Ovary (tissue), 9 donors: ENCODE data around the gene PPFIA2. TPM values are rescaled to one million over a fixed set of nuclear protein-coding genes. Genes with fewer than 3 reads are reported as not detected.

Source experiments
- DNase-seq, 5 donors: peaks; one replicate each; pipeline ENCODE4 v3.0.0-alpha.2; 2019 to 2020
- H3K27ac ChIP-seq, 2 donors: fragments of 200-600 bp; one replicate each; pipeline versions ENCODE4 v1.5.1 to v1.8.0; 2019 to 2022
- H3K27me3 ChIP-seq: fragments of 200-600 bp; one replicate; pipeline ENCODE4 v1.8.0; 2022
- H3K36me3 ChIP-seq: fragments of 200-600 bp; sonication (generic); one replicate; pipeline ENCODE4 v1.5.1; 2019
- H3K4me1 ChIP-seq: one replicate; pipeline ENCODE4 v1.8.1; 2013; ENCODE audit warnings: mild to moderate bottlenecking, moderate library complexity; ENCODE audit not compliant: insufficient read depth
- H3K4me3 ChIP-seq: fragments of 200-600 bp; sonication (generic); one replicate; pipeline ENCODE4 v1.5.1; 2017
- H3K9me3 ChIP-seq, 2 donors: fragments of 200-600 bp in 1 of 2; sonication (generic) in 1 of 2; one replicate each; pipeline versions ENCODE4 v1.5.1 to v1.8.1; 2013 to 2019; ENCODE audit warnings: mild to moderate bottlenecking in 1 of 2, moderate library complexity in 1 of 2
- CTCF ChIP-seq, 3 donors: fragments of 450-650 bp in 2 of 3; fragments of 200-600 bp in 1 of 3; IDR thresholded peaks; one replicate each; pipeline versions ENCODE4 v1.5.1 to v1.8.0; 2016 to 2022; ENCODE audit warnings: antibody characterized with exemption in 3 of 3, mild to moderate bottlenecking in 1 of 3
- EP300 ChIP-seq: sonication (generic); formaldehyde crosslinking; IDR thresholded peaks from one replicate; pipeline ENCODE4 v1.6.1; 2017; ENCODE audit warnings: antibody characterized with exemption
- POLR2A ChIP-seq: fragments of 450-650 bp; IDR thresholded peaks from one replicate; pipeline ENCODE4 v1.6.1; 2017; ENCODE audit warnings: antibody characterized with exemption, mild to moderate bottlenecking, moderate library complexity
- WGBS, 3 donors: extraction: QIAGEN DNeasy Blood & Tissue Kit in 1 of 3; methylation state at CpG; one replicate each; pipeline versions ENCODE4 v1.1.5 to v1.1.7; 2013 to 2017; 5-methylcytosine and 5-hydroxymethylcytosine counted together
- intact Hi-C, 4 donors: fragments of 100-400 bp; cut with DNase I; formaldehyde crosslinking; loops; one replicate each; pipeline versions ENCODE4 v1.11.0 to v1.15.1; 2022 to 2023
- polyA plus RNA-seq, 2 donors: library from polyadenylated mRNA; stranded (reverse); fragments of 200-250 nt in 1 of 2; fragments of 350-450 nt in 1 of 2; fragmentation: Illumina TruSeq in 1 of 2; extraction: RNeasy Lipid Tissue Mini Kit (QIAGEN cat#74804) in 1 of 2; gene quantifications; one replicate each; pipeline ENCODE4 v1.2.3, GENCODE V29; 2013 to 2014
- total RNA-seq, 7 donors: library from RNA; depleted of rRNA in 2 of 7; stranded (reverse); fragments of >200 nt in 2 of 7; fragmentation: NEBNext Ultra II Directional in 3 of 7; extraction: Animal tissue kit (Norgen Biotek cat#: 25700) in 3 of 7; gene quantifications; one replicate each; pipeline versions ENCODE4 v1.1.0 to v1.2.4, GENCODE V29; 2016 to 2023
- donor health status: DM: no; HTN: no; CAD: no; lungs with moderate emphysema.
- donor health status: DM: no; HTN: no; CAD: no.
- donor health status: Bipolar disorder and iron deficiency.
- donor health status: DM: yes; HTN: yes; CAD: no.
- donor health status: DM: no; HTN: no; CAD: no.
- donor health status: DM: yes; HTN: yes; CAD: no.

PPFIA2 gene
- total and polyA plus RNA-seq, 9 donors = 0.99 to 8.3 (median 3.4) TPM

GRCh38 chr12:81314903-81315531, 444.1 kb downstream of the PPFIA2 start:
- WGBS, 3 donors = 89 to 93% (median 92%) methylated on average over 2 of the region's 2 CpGs
- Histone ChIP-seq H3K4me3 (no peak overlapping the region), H3K27ac (no peak overlapping the region), H3K4me1 (no peaks in the 10 kb centered on the region), H3K9me3 (no peaks in the 10 kb centered on the region), H3K36me3 (no peaks in the 10 kb centered on the region), H3K27me3 (no peaks in the 10 kb centered on the region)
- no peak for DNase-seq
- TF ChIP-seq CTCF (IDR thresholded peaks at IDR 0.05) (no peak), POLR2A (no peak), EP300 (no peak)
- intact Hi-C loops = no loop called here

- no peaks in the 10 kb centered on the region for H3K9me3 ChIP-seq
- TF ChIP-seq CTCF (IDR thresholded peaks at IDR 0.05) = no peak
- TF ChIP-seq POLR2A = no peak
- TF ChIP-seq EP300 = no peak
- H3K4me1 ChIP-seq = no peaks in the 10 kb centered on the region
- no peak overlapping the region for H3K4me3 ChIP-seq
- no peaks in the 10 kb centered on the region for H3K27me3 ChIP-seq
- intact Hi-C loops = no loop called here
- H3K27ac ChIP-seq = no peak overlapping the region
- DNase-seq = no peak
- H3K36me3 ChIP-seq = no peaks in the 10 kb centered on the region
- 92 to 94% (median 93%) methylated on average over 3 of the region's 3 CpGs for WGBS, 3 donors
These were observed 455.2 kb downstream of the PPFIA2 start for GRCh38 chr12:81303935-81304334.

- Histone ChIP-seq H3K36me3 (no peaks in the 10 kb centered on the region), H3K27ac (no peak overlapping the region), H3K27me3 (no peaks in the 10 kb centered on the region), H3K9me3 (no peaks in the 10 kb centered on the region), H3K4me3 (no peak overlapping the region), H3K4me1 (no peaks in the 10 kb centered on the region)
- 45 to 58% (median 48%) methylated on average over 2 of the region's 2 CpGs for WGBS, 3 donors
- TF ChIP-seq CTCF (IDR thresholded peaks at IDR 0.05) (no peak), EP300 (no peak), POLR2A (no peak)
- DNase-seq = no peak
- intact Hi-C loops = no loop called here
These were observed 458.7 kb downstream of the PPFIA2 start for GRCh38 chr12:81300454-81300853.

- Histone ChIP-seq H3K4me1 (no peaks in the 10 kb centered on the region), H3K4me3 (no peak overlapping the region), H3K27ac (no peak overlapping the region), H3K27me3 (no peaks in the 10 kb centered on the region), H3K36me3 (no peaks in the 10 kb centered on the region), H3K9me3 (no peaks in the 10 kb centered on the region)
- intact Hi-C loops = no loop called here
- 74 to 83% (median 81%) methylated on average over 3 of the region's 3 CpGs for WGBS, 3 donors
- DNase-seq = no peak
- TF ChIP-seq POLR2A (no peak), EP300 (no peak), CTCF (IDR thresholded peaks at IDR 0.05) (no peak)
These were observed 461.5 kb downstream of the PPFIA2 start for GRCh38 chr12:81297601-81298000.
